ENCODE measurements around the gene ARPC4.
"Not testable (repeated sequence)": the region's sequence is repeated elsewhere in the genome, so short reads cannot be mapped to it uniquely, and the experiment has no call there.

The ARPC4 gene

DNA sequence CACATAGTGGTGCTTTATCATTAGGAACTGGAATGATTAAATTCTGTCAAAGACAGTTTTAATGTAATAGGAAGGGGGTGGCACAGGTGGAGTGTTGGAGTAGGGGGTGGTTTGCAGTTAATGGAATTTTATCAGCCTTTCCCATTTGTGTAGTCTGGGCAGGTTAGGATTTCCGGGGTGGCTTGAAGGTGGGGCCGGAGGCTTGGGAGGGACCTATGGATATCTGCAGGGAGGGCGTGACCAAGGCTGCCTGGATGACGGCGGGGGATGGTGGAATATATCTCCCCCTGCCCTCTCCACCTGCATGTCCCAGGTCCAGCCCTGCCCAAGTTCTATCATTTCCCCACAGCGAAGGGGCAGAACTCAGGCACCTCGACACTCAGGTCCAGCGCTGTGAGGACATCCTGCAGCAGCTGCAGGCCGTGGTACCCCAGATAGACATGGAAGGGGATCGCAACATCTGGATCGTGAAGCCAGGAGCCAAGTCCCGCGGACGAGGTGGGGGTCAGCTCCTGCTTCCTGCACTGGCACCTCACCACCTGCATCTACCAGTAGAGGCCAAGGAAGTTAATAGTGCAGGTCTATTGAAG lies 32.7 kb downstream of the ARPC4 start:
- no peak for DNase-seq

DNA sequence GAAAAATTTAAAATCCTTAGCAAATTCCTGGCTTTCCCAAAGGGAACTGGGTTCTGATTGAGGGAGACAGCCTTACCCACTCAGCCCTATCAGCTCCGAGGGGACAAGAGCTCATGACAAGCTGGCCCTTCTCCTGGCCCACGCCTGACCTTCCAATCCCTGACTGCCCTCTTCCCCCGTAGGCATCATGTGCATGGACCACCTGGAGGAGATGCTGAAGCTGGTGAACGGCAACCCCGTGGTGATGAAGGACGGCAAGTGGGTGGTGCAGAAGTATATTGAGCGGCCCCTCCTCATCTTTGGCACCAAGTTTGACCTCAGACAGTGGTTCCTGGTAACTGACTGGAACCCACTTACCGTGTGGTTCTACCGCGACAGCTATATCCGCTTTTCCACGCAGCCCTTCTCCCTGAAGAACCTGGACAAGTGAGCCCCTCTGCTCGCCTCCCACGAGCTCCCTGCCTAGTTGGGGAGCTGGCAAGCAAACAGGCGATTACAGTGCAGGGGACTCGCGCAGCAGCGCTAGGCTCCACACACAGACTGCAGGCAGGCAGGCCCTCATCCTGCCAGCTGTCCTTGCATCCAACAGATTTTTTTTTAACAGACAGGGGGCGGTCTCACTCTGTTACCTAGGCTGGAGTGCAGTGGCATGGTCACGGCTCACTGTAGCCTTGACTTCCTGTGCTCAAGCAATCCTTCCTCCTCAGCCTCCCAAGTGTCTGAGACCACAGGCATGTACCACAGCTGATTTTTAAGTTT lies 34.1 kb downstream of the ARPC4 start:
- DNase-seq: no peak

DNA sequence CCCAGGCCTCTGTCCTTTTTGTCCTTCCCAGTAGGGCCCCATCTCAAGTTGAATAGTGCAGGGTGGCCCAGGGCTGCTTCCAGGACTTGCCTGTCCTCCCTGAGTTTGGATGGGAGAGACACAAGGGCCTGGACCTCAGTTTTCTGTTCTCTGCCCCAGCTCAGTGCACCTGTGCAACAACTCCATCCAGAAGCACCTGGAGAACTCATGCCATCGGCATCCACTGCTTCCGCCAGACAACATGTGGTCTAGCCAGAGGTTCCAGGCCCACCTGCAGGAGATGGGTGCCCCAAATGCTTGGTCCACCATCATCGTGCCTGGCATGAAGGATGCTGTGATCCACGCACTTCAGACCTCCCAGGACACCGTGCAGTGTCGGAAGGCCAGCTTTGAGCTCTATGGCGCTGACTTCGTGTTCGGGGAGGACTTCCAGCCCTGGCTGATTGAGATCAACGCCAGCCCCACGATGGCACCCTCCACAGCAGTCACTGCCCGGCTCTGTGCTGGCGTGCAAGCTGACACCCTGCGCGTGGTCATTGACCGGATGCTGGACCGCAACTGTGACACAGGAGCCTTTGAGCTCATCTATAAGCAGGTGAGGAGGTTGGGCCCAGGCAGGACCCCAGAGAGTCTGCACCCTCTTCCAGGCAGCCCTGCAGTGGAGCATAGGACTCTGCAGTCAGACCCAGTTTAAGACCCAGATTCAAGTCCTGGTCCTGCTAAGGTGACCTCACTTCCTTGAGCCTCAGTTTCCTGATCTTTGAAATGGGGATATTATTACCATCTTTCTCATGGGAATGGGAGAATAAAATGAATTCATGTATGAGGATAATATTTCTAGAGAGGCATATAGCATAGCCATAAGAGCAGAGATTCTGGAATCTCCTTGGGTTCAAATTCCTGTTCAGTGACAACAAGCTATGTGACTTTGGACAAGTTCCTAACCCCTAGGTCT lies 36.2 kb downstream of the ARPC4 start:
- no peak for DNase-seq

DNA sequence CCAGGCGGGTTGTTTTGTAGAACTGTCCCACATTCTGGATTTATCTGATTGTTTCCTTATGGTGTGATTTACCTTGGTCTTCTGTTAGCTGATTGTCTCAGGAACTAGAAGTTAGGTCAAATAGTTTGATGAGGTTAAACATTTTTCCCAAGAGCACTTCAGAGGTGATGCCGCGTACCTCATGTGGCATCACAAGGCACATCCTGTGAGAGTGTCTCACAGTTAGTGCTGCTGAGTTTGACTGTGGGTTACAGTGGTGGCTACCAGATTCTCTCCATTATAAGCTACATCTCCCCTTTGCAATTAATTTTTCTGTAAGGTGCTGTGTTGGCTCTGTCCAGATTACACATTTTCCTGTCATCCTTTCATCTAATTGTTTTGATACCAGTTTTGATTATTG lies 38.4 kb downstream of the ARPC4 start:
- no peak for DNase-seq

DNA sequence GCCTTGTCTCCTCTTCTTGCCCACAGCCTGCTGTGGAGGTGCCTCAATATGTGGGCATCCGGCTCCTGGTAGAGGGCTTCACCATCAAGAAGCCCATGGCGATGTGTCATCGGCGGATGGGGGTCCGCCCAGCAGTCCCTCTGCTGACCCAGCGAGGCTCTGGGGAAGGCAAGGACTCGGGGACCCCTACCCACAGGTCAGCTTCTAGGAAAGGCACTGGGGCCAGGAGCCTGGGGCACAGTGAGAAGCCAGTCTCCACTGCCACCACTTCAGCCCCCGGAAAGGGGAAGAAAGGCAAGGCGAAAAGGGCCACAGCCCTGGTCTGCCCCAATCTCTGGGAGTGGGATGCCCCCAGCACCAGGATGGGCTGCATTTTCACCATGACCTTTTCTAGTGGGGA lies 40.2 kb downstream of the ARPC4 start:
- DNase-seq: no peak

DNA sequence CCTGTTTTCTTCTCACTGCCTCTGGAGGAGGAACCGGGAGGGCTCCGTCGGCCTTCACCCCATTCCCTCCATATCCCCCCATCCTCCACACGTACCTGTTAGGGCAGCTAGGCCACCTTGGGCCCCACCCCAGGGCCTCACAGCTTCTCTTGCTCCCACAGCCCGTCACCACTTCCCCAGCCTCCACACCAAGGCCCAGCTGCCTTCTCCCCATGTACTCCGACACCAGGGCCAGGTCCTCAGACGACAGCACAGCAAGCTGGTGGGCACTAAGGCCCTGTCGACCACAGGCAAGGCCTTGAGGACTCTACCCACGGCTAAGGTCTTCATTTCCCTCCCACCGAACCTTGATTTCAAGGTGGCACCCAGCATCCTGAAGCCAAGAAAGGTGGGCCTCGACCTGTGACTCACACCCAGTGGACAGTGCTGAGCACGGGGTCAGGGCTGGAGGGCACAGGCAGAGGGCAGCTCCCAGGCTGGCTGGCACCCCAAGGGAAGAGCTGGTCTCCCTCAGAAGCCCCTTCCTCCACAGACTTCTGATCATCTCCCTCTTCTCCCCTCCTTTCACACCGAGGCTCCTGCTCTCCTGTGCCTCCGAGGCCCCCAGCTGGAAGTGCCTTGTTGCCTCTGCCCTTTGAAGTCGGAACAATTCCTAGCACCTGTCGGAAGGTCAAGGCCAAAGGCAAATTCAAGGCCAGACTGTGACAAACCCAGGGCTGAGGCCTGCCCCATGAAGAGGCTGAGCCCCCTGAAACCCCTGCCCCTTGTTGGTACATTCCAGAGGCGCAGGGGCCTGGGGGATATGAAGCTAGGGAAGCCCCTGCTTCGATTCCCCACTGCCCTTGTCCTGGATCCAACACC lies 41.9 kb downstream of the ARPC4 start:
- no peak for DNase-seq

DNA sequence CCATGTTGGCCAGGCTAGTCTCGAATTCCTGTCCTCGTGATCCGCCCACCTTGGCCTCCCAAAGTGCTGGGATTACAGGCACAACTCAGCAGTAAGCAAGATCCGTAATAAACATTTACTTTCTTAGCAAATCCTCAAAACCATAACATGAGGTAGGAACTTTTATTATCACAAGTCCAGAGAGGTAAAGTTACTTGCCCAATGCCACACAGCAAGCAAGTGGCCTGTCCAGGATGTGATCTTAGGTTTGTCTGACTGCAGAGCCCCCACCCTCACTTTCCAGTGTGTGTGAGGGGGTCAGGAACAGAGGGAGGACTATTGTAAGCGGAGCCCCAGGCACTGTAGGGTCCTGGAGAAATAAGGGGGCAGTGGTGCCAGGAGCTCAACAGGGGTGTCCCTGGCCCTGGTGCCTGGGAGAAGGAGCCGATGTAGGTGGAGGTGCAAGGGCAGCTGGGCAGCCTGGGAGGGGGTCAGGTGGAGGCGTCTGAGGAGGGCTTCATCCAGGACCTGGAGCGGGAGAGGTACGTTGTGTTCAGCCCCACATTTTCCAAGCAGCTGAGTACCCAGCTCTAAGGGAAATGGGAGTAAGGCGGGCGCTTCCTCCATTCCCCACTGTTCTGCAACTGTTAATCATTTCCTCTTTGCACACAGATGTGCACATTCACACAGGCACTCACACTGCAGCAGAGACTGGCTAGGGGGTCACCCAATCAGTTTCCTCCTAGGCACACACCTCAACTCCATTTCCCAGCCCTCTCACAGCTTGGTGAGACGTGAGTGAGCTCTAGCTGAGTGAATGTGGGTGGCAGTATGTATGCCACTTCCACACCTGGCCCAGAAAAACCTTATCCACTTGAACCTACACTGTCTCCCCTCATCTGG lies 45.1 kb downstream of the ARPC4 start:
- no peak for DNase-seq

DNA sequence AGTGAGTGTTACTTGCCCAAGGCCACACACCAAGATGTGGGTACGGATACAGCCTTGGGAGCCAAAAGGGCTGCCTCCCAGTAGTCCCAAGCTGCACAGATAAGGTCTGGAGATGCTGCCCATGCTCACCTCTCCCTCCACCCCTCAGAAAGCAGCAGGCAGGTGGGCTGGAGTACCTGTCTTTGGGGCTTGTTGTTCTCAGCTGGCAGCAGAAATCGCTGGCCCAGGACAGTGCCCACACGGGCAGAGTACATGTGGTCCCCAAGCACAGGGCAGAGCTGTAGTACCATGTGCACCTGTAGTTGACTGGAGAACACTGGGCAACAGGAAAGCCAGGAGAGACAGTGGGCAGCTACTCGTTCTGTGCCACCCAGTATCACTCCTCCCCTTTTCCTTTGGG lies 46.0 kb downstream of the ARPC4 start:
- no peak for DNase-seq

DNA sequence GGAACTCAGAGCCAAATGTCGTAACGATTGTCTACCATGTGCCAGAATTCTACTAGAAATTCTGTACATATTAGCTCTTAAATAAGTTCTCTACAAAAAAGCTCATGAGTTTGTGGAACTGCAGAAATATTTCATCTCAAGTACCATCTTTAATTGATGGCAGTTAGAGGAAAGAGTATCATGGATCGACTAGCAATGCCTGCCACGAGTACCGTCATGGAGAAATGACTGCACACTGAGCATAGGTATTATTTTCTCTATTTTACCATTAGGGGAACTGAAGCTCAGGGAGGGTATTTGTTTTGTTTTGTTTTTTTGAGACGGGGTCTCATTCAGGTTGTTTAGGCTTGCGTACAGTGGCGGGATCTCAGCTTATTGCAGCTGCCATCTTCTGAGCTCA lies 48.1 kb downstream of the ARPC4 start:
- DNase-seq: no peak

DNA sequence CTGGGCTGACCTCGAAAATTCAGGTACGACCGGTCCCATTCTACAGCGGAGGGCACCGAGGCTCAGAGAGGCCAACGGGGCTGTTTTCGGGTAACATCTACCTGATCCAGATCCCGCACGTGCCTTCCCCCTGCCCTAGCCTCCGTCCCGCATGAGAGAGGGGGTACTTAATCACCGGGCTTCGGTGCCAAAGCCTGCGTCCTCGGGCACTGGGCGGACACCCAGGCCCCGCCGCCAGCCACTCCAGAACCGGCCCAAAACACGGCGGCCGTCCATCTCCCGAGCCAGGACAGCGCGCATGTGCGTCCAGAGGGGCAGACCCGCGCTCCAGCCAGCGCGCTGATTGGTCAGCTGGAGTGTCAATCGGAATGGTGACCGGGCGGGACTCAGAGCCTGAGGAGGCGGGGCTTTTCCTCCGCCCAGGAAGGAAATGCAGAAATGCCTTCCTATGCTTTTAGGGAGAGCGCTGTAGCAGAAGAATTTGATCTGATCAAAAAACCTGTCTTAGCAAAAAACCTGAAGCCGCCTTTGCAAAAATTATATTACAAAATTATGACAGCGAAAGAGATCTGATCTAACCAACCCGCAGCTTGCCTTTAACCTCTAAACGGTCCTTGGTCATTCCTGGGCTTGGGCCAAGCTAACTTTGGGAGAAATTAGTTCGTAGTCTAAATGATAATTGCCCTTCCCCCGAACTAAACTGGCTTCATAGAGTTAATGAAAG lies 51.0 kb downstream of the ARPC4 start, which contains the start of gene RPUSD3:
RPUSD3 (minus strand) TSS at position 294 of the 724 bp plus-strand sequence; CDS start at position 276, 18 bp downstream.
- DNase-seq: peak; percentile 94 to 95

DNA sequence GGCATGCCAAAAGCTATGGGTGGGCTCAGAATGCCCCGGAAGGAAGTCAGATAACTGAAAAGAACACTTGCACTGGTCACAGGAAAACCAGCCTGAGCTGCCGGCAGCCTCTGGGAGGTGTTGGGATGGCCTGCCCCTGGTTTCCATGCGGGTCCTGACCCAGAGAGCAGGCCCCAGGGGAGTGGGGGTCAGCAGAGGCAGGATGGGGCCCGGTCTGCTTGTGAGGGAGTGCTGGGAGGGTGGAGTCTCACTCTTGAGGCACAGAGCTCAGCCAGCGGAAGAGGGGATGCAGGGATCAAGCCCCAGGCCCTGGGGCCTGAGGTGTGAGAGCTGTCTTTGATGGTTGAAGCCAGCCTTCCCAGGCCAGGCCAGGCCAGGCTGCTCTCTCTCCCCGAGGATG lies 53.3 kb downstream of the ARPC4 start:
- no peak for DNase-seq

DNA sequence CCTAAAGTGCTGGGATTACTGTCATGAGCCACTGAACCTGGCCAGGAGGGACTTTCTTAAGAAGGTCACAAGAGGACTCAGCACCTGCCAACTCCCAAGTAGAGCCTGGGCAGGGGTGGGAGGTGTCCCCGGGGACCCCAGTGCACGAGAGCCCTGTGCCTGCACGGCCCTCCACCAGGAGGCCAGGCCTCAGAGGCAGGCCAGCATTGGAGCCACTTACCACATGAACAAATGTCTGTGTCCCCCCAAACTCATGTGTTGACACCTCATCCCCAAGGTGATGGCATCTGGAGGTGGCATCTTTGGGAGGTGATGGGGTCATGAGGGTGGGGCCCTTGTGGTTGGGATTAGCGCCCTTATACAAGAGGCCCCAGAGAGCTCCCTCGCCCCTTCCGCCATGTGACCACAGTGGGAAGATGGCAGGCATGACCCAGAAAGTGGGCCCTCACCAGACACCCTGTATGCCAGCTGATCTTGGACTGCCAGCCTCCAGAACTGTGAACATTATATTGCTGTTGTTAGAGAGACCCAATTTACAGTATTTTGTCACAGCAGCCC lies 54.1 kb downstream of the ARPC4 start:
- DNase-seq: no peak

DNA sequence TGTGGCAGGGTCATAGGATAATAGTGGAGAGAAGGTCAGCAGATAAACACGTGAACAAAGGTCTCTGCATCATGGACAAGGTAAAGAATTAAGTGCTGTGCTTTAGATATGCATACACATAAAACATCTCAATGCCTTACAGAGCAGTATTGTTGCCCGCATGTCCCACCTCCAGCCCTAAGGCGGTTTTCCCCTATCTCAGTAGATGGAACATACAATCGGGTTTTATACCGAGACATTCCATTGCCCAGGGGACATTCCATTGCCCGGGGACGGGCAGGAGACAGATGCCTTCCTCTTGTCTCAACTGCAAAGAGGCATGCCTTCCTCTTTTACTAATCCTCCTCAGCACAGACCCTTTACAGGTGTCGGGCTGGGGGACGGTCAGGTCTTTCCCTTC lies 55.0 kb downstream of the ARPC4 start:
- DNase-seq: not testable (repeated sequence)

DNA sequence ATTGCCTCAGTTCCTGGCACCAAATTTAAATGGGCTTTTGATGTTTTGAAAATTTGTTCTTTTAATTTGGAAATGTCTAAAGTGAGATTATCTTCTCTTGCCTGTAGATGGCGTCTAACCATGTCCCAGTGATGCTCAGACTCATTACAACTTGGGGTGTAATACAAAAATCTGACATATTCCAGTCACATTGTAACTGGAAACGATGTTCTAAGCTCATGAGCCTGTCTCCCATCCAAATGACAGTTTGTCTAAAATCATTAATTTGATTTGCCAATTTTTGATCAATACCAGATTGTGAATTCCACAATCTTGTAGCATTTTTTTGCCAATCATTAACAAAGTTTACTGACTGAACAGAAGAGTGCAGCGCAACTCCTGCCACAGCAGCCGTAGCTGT lies 56.0 kb downstream of the ARPC4 start:
- not testable (repeated sequence) for DNase-seq

DNA sequence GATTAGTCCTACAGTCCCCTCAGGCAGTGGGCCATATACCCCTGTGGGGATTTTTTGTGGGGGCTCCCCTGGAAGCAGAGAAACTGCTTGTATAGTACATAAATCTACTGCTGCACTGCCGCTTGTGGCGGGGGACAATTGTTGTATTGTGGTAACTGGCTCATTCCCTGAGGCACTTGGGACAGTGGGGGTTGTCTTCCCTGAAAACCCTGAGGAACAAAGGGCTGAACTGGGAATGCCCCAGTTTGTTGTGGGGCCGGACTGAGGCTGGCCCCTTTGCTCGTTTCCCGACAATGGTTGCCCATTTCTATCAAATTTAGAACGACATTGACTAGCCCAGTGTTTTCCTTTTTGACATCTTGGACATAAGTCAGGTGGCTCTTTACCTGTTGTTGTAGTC lies 58.5 kb downstream of the ARPC4 start:
- not testable (repeated sequence) for DNase-seq

DNA sequence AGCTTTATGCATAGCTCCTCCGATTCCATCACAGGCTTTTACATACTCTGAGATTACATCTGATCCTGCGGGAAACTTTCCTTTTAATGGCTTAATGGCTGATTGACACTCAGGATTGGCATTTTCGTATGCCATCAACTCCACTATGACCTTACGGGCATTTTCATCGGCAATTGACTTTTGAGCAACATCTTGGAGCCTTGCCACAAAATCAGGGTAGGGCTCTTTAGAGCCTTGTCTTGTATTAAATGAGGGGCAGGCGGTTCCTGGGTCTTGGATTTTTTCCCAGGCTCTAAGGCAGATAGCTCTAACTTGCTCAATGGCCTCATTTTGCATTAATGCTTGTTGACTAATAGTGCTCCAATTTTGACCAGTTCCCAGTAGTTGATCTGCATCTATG lies 59.0 kb downstream of the ARPC4 start:
- DNase-seq: not testable (repeated sequence)

DNA sequence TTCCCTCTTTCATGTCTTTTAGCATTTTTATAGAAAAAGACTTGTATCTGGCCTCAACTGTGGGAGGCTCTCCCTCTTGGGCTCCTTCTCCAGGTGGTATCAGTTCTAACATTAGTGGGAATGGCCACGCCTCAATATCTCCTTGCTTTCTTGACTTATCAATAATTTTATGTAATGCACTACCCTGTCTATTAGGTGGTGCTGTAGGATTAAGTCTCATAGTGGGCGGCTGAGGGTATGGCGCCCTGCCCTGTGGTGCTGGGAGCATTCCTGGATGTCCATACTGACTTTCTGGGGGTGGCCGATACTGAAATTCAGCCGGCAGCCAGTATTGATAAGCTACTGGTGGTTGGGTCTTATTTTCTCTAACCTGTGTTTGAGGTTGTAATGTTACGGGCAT lies 59.6 kb downstream of the ARPC4 start:
- no peak for DNase-seq

DNA sequence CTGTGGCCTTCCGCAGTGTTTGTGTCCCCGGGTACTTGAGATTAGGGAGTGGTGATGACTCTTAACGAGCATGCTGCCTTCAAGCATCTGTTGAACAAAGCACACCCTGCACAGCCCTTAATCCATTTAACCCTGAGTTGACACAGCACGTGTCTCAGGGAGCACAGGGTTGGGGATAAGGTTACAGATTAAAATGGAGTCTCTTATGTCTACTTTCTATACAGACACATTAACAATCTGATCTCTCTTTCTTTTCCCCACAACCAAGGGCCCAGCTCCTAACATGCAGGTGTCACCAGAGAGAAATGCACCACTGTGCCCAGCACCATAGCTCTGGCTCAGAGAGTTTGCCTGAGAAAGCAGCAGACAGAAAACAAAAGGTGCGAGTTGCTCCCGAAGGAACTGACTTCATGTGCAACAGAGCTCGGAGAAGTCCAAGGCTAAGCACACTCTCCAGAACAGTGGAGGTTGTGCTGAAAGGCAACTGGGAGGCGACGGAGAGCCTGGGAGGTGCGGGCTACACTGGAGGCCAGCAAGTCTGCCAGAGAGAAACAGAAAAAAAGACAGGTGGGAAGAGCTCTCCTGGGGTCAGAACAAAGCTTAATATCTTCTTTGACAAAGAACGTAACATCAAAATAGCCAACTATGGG lies 61.5 kb downstream of the ARPC4 start:
- DNase-seq: not testable (repeated sequence)

DNA sequence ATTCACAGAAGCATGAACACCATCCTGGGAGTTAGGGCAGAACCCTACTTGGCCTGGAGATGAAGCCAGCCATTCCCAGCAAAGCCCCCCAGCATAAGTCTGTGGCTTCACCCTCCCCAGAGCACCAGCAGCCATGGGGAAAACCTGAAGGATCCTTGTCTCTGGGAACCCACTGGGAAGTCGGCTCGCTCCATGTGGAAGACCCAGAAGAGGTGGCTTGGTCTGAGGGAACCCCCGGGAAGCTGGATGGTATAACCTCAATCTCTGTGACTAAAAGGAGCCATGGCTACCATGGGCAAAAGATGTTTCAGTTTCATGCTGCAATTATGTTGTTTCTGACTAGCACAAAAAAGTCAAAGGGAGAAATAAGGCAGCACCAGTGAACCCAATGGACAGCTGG lies 62.7 kb downstream of the ARPC4 start:
- no peak for DNase-seq

Measured in activated CD4-positive, alpha-beta T cell treated with anti-CD3 and anti-CD28 coated beads, Interleukin-2, amount 50 U/mL, for 4 hours (primary cell).